ENCODE data around the gene DBF4B.

- TF ChIP-seq POLR2A (IDR thresholded peaks at IDR 0.05): no peak
- TF ChIP-seq, protein P1, sequence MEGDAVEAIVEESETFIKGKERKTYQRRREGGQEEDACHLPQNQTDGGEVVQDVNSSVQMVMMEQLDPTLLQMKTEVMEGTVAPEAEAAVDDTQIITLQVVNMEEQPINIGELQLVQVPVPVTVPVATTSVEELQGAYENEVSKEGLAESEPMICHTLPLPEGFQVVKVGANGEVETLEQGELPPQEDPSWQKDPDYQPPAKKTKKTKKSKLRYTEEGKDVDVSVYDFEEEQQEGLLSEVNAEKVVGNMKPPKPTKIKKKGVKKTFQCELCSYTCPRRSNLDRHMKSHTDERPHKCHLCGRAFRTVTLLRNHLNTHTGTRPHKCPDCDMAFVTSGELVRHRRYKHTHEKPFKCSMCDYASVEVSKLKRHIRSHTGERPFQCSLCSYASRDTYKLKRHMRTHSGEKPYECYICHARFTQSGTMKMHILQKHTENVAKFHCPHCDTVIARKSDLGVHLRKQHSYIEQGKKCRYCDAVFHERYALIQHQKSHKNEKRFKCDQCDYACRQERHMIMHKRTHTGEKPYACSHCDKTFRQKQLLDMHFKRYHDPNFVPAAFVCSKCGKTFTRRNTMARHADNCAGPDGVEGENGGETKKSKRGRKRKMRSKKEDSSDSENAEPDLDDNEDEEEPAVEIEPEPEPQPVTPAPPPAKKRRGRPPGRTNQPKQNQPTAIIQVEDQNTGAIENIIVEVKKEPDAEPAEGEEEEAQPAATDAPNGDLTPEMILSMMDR (IDR thresholded peaks at IDR 0.05): no peak
- TF ChIP-seq EP300 (IDR thresholded peaks at IDR 0.05): no peak
Observed at GRCh38 chr17:44749980-44750318, 41.5 kb downstream of the DBF4B start.

All from tibial nerve (tissue), 4 donors.